GM20431 (cell line): ENCODE data around the gene MYLK.
"Not testable (repeated sequence)": the region's sequence is repeated elsewhere in the genome, so short reads cannot be mapped to it uniquely, and the experiment has no call there.

ENCODE experiments used
- in situ Hi-C: fragments of 300-500 bp; cut with MseI, MboI; formaldehyde crosslinking; loops from one replicate; pipeline ENCODE4 v1.15.0; 2020; ENCODE audit warnings: low sequenced_read_pairs; ENCODE audit not compliant: unreplicated experiment

The MYLK gene

GRCh38 chr3:123733805-123734526 lies 150.2 kb downstream of the MYLK start:
- in situ Hi-C loops: no loop called here

- in situ Hi-C loops: no loop called here
Observed at GRCh38 chr3:123733341-123733740, 150.8 kb downstream of the MYLK start.

GRCh38 chr3:123732447-123732846 lies 151.7 kb downstream of the MYLK start:
- in situ Hi-C loops: no loop called here

- in situ Hi-C loops: no loop called here
Observed at GRCh38 chr3:123730829-123731228, 153.3 kb downstream of the MYLK start.

- in situ Hi-C loops: no loop called here
Observed at GRCh38 chr3:123728991-123729390, 155.1 kb downstream of the MYLK start.

GRCh38 chr3:123728014-123728413 lies 156.1 kb downstream of the MYLK start:
- in situ Hi-C loops: no loop called here

GRCh38 chr3:123725652-123726400 lies 158.3 kb downstream of the MYLK start:
- in situ Hi-C loops: no loop called here

GRCh38 chr3:123724306-123724705 lies 159.8 kb downstream of the MYLK start:
- in situ Hi-C loops: no loop called here

GRCh38 chr3:123723522-123724168 lies 160.5 kb downstream of the MYLK start:
- in situ Hi-C loops: no loop called here

- in situ Hi-C loops: no loop called here
Observed at GRCh38 chr3:123723070-123723469, 161.1 kb downstream of the MYLK start.

- in situ Hi-C loops: no loop called here
Observed at GRCh38 chr3:123722456-123722855, 161.7 kb downstream of the MYLK start.

GRCh38 chr3:123722021-123722420 lies 162.1 kb downstream of the MYLK start:
- in situ Hi-C loops: no loop called here

GRCh38 chr3:123721095-123721689 lies 162.9 kb downstream of the MYLK start:
- in situ Hi-C loops: not testable (repeated sequence)

GRCh38 chr3:123720638-123721037 lies 163.5 kb downstream of the MYLK start:
- in situ Hi-C loops: no loop called here

- in situ Hi-C loops: no loop called here
Observed at GRCh38 chr3:123719862-123720453, 164.2 kb downstream of the MYLK start.

GRCh38 chr3:123719061-123719756 lies 164.9 kb downstream of the MYLK start:
- in situ Hi-C loops: not testable (repeated sequence)

GRCh38 chr3:123718108-123718507 lies 166.0 kb downstream of the MYLK start:
- in situ Hi-C loops: no loop called here

- in situ Hi-C loops: not testable (repeated sequence)
Observed at GRCh38 chr3:123717451-123717850, 166.7 kb downstream of the MYLK start.

- in situ Hi-C loops: no loop called here
Observed at GRCh38 chr3:123716411-123716810, 167.7 kb downstream of the MYLK start.

GRCh38 chr3:123713211-123713610 lies 170.9 kb downstream of the MYLK start:
- in situ Hi-C loops: no loop called here
